IPS-20b (cell line): ENCODE results near the gene BCAM.
A peak's percentile ranks its signal among the peaks of the same experiment; 100 is the strongest.
"Not testable (repeated sequence)": the region's sequence is repeated elsewhere in the genome, so short reads cannot be mapped to it uniquely, and the experiment has no call there.

Experiments used
- H3K27ac ChIP-seq: one replicate; pipeline ENCODE4 v1.5.1; 2013; ENCODE audit warnings: low read length
- H3K27me3 ChIP-seq: 2 replicates; pipeline ENCODE4 v1.6.1; 2013; ENCODE audit warnings: mild to moderate bottlenecking, low read length, inconsistent platforms; ENCODE audit not compliant: insufficient read depth
- H3K36me3 ChIP-seq: 2 replicates; pipeline ENCODE4 v1.6.1; 2013; ENCODE audit warnings: low read depth, mild to moderate bottlenecking, inconsistent platforms, low read length, moderate library complexity; ENCODE audit not compliant: insufficient read depth
- H3K4me1 ChIP-seq: 2 replicates; pipeline ENCODE4 v1.6.1; 2013; ENCODE audit warnings: mild to moderate bottlenecking, control low read depth, inconsistent platforms, low read length, moderate library complexity; ENCODE audit not compliant: insufficient read depth
- H3K4me3 ChIP-seq: 2 replicates; pipeline ENCODE4 v1.5.1; 2013; ENCODE audit warnings: mild to moderate bottlenecking, low read length, inconsistent platforms
- H3K9ac ChIP-seq: 2 replicates; pipeline ENCODE4 v1.6.1; 2013; ENCODE audit warnings: low read depth, mild to moderate bottlenecking, inconsistent platforms, low read length, moderate library complexity
- H3K9me3 ChIP-seq: 2 replicates; pipeline ENCODE4 v1.6.1; 2013; ENCODE audit warnings: mild to moderate bottlenecking, low read depth, low read length, inconsistent platforms; ENCODE audit not compliant: insufficient read depth

Gene BCAM

DNA sequence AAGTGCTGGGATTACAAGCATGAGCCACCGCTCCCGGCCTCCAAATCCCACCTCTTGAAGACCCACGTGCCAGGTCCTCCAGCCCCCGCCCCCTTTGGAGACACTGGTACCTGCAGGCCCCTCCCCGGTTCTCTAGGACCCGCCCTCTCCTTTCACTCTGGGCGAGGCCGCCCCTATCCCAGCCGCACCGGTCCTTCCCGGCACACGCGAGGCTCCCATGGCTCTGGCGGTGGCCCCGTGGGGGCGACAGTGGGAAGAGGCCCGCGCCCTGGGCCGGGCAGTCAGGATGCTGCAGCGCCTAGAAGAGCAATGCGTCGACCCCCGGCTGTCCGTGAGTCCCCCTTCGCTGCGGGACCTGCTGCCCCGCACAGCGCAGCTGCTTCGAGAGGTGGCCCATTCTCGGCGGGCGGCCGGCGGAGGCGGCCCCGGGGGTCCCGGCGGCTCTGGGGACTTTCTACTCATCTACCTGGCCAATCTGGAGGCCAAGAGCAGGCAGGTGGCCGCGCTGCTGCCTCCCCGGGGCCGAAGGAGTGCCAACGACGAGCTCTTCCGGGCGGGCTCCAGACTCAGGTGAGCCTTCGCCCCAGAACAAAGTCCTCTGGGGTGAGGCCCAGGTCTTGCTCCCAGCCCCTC is 31.1 kb upstream of the BCAM start, which contains the start of gene CBLC:
Gene CBLC (plus strand): TSS at position 176 of the 633 bp plus-strand sequence. CDS start 42 bp downstream, at position 218.
- H3K9me3 ChIP-seq, result no peaks in the 10 kb centered on the region
- peaks cover 4% of the 10 kb centered on the region; the same call in 1 of the 2 replicates for H3K27me3 ChIP-seq
- H3K36me3 ChIP-seq, result no peaks in the 10 kb centered on the region
- peak within 1 kb of the TSS; percentile 72 for H3K4me3 ChIP-seq
- no peak within 1 kb of the TSS for H3K27ac ChIP-seq
- peak within 1 kb of the TSS; percentile 56; the same call in 1 of the 2 replicates for H3K9ac ChIP-seq
- no peaks in the 10 kb centered on the region for H3K4me1 ChIP-seq

DNA sequence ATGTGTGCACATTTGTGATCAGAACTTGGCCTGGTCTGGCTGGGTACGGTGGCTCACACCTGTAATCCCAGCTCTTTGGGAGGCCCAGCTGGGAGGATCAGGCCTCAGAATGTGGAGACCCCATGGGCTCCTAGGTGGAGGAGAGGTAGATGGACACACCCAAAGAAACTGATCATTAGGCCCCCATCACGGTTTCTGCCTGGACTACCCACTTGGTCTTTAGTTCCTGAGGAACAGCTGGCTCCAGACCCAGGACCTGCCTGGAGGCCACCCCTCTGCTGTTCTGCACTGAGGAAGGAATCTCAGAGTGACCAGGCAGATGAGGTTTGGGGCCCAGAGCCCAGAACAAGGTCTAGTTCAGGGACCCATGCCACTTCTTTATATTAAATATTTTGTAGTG is 29.8 kb upstream of the BCAM start:
- Histone ChIP-seq H3K27ac (no peak overlapping the region), H3K4me3 (no peak overlapping the region), H3K4me1 (no peaks in the 10 kb centered on the region), H3K9me3 (no peaks in the 10 kb centered on the region), H3K27me3 (peaks cover 4% of the 10 kb centered on the region; the same call in 1 of the 2 replicates), H3K36me3 (no peaks in the 10 kb centered on the region), H3K9ac (no peak overlapping the region)

DNA sequence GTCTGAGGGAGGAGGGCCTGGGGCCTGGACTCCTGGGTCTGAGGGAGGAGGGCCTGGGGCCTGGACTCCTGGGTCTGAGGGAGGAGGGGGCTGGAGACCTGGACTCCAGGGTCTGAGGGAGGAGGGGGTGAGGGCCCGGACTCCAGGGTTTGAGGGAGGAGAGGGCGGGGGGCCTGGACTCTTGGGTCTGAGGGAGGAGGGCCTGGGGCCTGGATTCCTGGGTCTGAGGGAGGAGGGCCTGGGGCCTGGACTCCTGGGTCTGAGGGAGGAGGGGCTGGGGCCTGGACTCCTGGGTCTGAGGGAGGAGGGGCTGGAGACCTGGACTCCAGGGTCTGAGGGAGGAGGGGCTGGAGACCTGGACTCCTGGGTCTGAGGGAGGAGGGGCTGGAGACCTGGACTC is 27.2 kb upstream of the BCAM start:
- H3K4me3 ChIP-seq, H3K36me3 ChIP-seq, H3K4me1 ChIP-seq, H3K9me3 ChIP-seq, H3K27ac ChIP-seq, H3K27me3 ChIP-seq, H3K9ac ChIP-seq: not testable (repeated sequence)

DNA sequence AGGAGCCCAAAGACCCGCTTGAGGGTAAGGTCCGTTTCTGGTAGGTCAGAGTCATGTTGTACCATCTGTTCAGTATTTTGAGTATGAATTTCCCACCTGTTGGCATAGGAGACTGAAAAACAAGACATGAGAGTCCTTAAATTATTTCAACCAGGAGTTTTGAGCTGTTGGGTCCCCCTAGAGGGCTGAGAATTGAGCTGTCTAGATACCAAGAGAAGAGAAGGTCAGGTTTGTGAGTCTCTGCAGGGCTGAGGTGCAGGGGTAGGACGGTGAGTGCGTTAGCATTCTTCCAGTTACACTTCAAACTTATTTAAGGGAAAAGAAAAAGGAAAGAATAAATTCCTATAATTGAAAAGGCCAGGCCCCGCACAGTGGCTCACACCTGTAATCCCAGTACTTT is 26.2 kb upstream of the BCAM start:
- Histone ChIP-seq H3K9me3 (no peaks in the 10 kb centered on the region), H3K9ac (no peak overlapping the region), H3K27me3 (no peaks in the 10 kb centered on the region), H3K27ac (no peak overlapping the region), H3K4me3 (no peak overlapping the region), H3K4me1 (no peaks in the 10 kb centered on the region), H3K36me3 (peaks cover 11% of the 10 kb centered on the region; the same call in 1 of the 2 replicates)

DNA sequence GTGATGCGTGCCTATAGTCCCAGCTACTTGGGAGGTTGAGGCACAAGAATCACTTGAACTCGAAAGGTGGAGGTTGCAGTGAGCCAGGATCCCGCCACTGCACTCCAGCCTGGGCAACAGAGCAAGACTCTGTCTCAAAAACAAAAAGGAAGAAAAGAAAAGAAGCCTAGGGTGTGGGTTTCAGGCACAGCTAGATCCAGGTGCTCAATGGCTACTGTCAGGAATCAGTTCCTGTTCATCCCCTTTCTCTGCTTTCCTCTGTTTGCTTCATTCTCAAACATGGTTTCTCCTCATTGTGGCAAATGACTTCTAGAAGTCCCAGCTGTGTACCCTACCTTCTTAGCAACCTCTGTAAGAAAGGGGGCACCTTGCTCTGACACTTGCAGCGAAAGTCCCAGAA is 25.4 kb upstream of the BCAM start:
- Histone ChIP-seq H3K9me3 (no peaks in the 10 kb centered on the region), H3K9ac (no peak overlapping the region), H3K36me3 (peaks cover 11% of the 10 kb centered on the region; the same call in 1 of the 2 replicates), H3K4me3 (no peak overlapping the region), H3K27me3 (no peaks in the 10 kb centered on the region), H3K4me1 (no peaks in the 10 kb centered on the region), H3K27ac (no peak overlapping the region)

DNA sequence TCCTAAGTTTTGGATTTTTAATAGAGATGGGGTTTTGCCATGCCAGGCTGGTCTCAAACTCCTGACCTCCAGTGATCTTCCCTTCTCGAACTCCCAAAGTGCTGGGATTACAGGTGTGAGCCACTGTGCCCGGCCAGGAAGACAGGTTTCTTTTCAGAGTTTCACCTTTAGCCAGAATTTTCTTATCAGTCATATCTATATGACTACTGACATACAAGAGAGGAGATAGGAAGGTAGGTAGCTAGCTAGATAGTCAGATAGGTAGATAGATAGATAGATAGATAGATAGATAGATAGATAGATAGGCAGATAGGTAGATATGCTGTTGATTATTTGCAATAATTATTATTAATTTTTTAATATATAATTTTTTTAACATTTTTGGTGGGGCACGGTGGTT is 23.6 kb upstream of the BCAM start:
- H3K4me1 ChIP-seq, result no peaks in the 10 kb centered on the region
- no peaks in the 10 kb centered on the region for H3K27me3 ChIP-seq
- H3K36me3 ChIP-seq, result peaks cover 18% of the 10 kb centered on the region; the same call in 1 of the 2 replicates
- no peaks in the 10 kb centered on the region for H3K9me3 ChIP-seq
- H3K9ac ChIP-seq, result no peak overlapping the region
- H3K27ac ChIP-seq, result no peak overlapping the region
- no peak overlapping the region for H3K4me3 ChIP-seq

DNA sequence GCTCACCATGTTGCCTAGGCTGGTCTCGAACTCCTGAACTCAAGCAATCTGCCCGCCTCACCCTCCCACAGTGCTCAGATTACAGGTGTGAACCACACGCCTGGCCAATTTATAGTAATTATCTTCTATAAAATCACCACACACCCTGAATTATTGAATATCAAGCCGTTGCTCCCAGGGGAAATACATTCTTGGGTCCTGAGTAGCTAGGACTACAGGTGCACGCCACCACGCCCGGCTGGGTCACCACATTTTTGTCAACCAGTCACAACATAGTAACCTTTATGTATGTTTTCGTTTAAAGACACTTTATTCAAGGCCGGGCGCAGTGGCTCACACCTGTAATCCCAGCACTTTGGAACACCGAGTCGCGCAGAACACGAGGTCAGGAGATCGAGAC is 22.9 kb upstream of the BCAM start:
- peaks cover 18% of the 10 kb centered on the region; the same call in 1 of the 2 replicates for H3K36me3 ChIP-seq
- H3K9me3 ChIP-seq, result no peaks in the 10 kb centered on the region
- no peak overlapping the region for H3K27ac ChIP-seq
- no peak overlapping the region for H3K4me3 ChIP-seq
- no peaks in the 10 kb centered on the region for H3K27me3 ChIP-seq
- no peak overlapping the region for H3K9ac ChIP-seq
- H3K4me1 ChIP-seq, result no peaks in the 10 kb centered on the region

DNA sequence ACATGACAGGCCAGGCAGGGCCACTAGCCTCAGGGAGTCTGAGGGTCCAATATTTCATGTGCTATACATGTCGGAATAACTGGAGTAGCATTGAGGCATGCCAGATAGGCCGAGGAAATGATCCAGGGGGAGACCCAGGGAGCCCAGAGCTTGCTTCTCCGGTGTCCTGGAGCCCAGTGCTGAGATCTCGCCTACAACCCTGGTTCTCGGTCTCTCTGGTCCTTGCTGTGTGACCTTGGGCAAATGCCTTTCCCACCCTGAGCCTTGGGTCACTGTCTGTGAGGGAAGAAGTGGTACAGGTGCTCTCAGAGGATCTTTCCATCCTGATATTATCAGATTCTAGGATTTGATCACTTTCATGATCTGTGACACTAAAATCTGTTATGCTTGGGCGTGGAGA is 19.9 kb upstream of the BCAM start:
- Histone ChIP-seq H3K9ac (no peak overlapping the region), H3K36me3 (peaks cover 30% of the 10 kb centered on the region), H3K4me3 (no peak overlapping the region), H3K27ac (no peak overlapping the region), H3K9me3 (no peaks in the 10 kb centered on the region), H3K4me1 (no peaks in the 10 kb centered on the region), H3K27me3 (no peaks in the 10 kb centered on the region)

DNA sequence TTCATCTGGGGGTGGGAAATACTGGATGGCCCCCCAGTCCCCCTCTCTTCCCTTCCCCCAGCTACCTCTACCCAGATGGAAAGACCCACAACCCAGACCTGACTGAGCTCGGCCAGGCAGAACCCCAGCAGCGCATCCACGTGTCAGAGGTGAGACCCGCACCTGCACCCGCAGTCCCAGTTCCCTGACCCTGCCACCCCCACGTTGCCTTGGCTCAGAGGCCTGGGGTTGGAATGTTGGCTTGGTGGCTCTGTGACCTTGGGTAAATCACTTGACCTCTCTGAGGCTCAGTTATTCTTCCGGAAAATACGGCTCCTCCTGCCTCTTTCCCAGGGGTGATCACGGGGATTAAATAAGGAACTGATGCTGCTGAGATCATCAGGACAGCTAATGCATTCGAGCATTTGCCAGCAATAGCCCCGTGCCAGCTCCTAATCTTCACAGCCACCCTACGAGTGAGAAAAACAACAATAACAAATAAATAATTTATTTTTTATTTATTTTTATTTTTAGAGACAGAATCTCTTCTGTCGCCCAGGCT is 18.9 kb upstream of the BCAM start:
- H3K27me3 ChIP-seq, result no peaks in the 10 kb centered on the region
- no peak overlapping the region for H3K27ac ChIP-seq
- no peaks in the 10 kb centered on the region for H3K9me3 ChIP-seq
- peaks cover 32% of the 10 kb centered on the region for H3K36me3 ChIP-seq
- no peak overlapping the region for H3K9ac ChIP-seq
- H3K4me1 ChIP-seq, result no peaks in the 10 kb centered on the region
- H3K4me3 ChIP-seq, result no peak overlapping the region

DNA sequence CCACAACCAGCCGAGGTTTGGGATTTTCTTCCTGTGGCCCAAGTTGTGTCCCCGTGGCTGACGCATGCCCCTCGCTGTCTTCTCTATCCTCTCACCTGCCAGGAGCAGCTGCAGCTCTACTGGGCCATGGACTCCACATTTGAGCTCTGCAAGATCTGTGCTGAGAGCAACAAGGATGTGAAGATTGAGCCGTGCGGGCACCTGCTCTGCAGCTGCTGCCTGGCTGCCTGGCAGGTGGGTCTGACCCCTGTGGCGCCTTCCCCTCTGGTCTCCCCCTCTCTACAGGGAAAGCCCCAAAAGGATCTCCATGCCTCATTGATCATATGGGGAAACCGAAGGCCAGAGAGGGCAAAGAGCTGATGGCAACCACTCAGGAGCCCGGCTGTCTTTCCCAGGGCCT is 16.6 kb upstream of the BCAM start:
- no peaks in the 10 kb centered on the region for H3K27me3 ChIP-seq
- H3K36me3 ChIP-seq, result peaks cover 29% of the 10 kb centered on the region
- H3K4me3 ChIP-seq, result no peak overlapping the region
- H3K9ac ChIP-seq, result no peak overlapping the region
- H3K27ac ChIP-seq, result no peak overlapping the region
- no peaks in the 10 kb centered on the region for H3K9me3 ChIP-seq
- no peaks in the 10 kb centered on the region for H3K4me1 ChIP-seq

DNA sequence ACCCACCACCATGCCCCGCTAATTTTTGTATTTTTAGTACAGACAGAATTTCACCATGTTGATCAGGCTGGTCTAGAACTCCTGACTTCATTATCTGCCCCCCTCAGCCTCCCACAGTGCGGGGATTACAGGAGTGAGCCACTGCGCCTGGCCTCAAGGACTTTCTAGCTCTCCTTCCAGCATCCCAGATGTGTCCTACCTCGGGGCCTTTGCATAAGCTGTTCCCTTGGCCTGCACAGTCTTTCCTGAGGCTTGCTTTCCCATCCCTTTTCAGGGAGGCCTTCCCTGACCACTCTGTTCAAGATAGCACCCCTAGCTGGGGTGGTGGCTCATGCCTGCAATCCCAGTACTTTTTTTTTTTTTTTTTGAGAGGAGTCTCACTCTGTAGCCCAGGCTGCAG is 14.3 kb upstream of the BCAM start:
- no peaks in the 10 kb centered on the region for H3K4me1 ChIP-seq
- no peak overlapping the region for H3K9ac ChIP-seq
- H3K36me3 ChIP-seq, result peaks cover 35% of the 10 kb centered on the region
- H3K27ac ChIP-seq, result no peak overlapping the region
- H3K4me3 ChIP-seq, result no peak overlapping the region
- H3K9me3 ChIP-seq, result no peaks in the 10 kb centered on the region
- no peaks in the 10 kb centered on the region for H3K27me3 ChIP-seq

DNA sequence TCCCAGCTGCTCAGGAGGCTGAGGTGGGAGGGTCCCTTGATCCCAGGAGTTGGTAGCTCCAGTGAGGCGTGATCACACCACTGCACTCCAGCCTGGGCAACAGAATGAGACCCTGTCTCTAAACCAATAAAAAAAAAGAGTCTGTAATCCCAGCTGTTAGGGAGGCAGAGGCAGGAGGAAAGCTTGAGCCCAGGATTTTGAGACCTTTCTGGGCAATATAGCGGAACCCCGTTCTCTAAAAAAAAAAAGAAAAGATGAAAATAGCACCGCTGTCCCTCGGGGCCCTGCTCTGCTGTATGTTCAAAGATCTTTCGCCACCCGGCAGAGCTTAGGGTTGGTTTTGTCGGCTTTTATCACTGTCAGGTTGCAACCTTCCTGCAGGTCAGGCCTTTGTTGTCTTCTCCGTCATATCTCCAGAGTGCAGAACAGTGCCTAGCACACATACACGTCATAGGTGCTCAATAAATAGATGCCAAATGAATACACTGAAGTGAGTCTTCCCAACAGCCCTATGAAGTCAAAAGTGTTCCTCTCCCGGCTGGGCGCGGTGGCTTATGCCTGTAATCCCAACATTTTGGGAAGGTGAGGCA is 13.4 kb upstream of the BCAM start:
- no peaks in the 10 kb centered on the region for H3K4me1 ChIP-seq
- no peaks in the 10 kb centered on the region for H3K27me3 ChIP-seq
- no peak overlapping the region for H3K4me3 ChIP-seq
- H3K36me3 ChIP-seq, result peaks cover 30% of the 10 kb centered on the region
- no peak overlapping the region for H3K27ac ChIP-seq
- H3K9me3 ChIP-seq, result no peaks in the 10 kb centered on the region
- H3K9ac ChIP-seq, result no peak overlapping the region
